ENCODE data around the gene AHRR.

The AHRR gene

GRCh38 chr5:442335-443238 lies 121.1 kb downstream of the AHRR start, which contains the start of gene EXOC3:
Gene EXOC3 (plus strand): TSS chr5:443176. CDS start chr5:446206, 3,030 bp downstream.
- DNase-seq (ENCODE audit: low read depth in 2 of 2), result peak; percentile 74

GRCh38 chr5:443239-444151 lies 122.0 kb downstream of the AHRR start:
- no peak for DNase-seq (ENCODE audit: low read depth in 2 of 2)

- DNase-seq (ENCODE audit: low read depth in 2 of 2), result no peak
These were observed 122.7 kb downstream of the AHRR start for GRCh38 chr5:444226-444625.

GRCh38 chr5:445591-445990 lies 124.1 kb downstream of the AHRR start:
- DNase-seq (ENCODE audit: low read depth in 2 of 2), result no peak

- no peak for DNase-seq (ENCODE audit: low read depth in 2 of 2)
These were observed 124.8 kb downstream of the AHRR start for GRCh38 chr5:446066-446882.

GRCh38 chr5:446883-447263 lies 125.4 kb downstream of the AHRR start:
- no peak for DNase-seq (ENCODE audit: low read depth in 2 of 2)

- no peak for DNase-seq (ENCODE audit: low read depth in 2 of 2)
These were observed 126.0 kb downstream of the AHRR start for GRCh38 chr5:447501-447900.

- no peak for DNase-seq (ENCODE audit: low read depth in 2 of 2)
These were observed 126.7 kb downstream of the AHRR start for GRCh38 chr5:448061-448765.

GRCh38 chr5:448766-449090 lies 127.2 kb downstream of the AHRR start:
- DNase-seq (ENCODE audit: low read depth in 2 of 2), result no peak

GRCh38 chr5:449151-449550 lies 127.6 kb downstream of the AHRR start:
- DNase-seq (ENCODE audit: low read depth in 2 of 2), result no peak

- DNase-seq (ENCODE audit: low read depth in 2 of 2), result no peak
These were observed 130.3 kb downstream of the AHRR start for GRCh38 chr5:451587-452458.

GRCh38 chr5:452978-453710 lies 131.6 kb downstream of the AHRR start:
- DNase-seq (ENCODE audit: low read depth in 2 of 2), result no peak

GRCh38 chr5:453725-454481 lies 132.4 kb downstream of the AHRR start:
- no peak for DNase-seq (ENCODE audit: low read depth in 2 of 2)

GRCh38 chr5:454936-455335 lies 133.4 kb downstream of the AHRR start:
- DNase-seq (ENCODE audit: low read depth in 2 of 2), result no peak

GRCh38 chr5:455806-456205 lies 134.3 kb downstream of the AHRR start:
- DNase-seq (ENCODE audit: low read depth in 2 of 2), result no peak

- DNase-seq (ENCODE audit: low read depth in 2 of 2), result no peak
These were observed 135.1 kb downstream of the AHRR start for GRCh38 chr5:456351-457194.

- DNase-seq (ENCODE audit: low read depth in 2 of 2), result no peak
These were observed 135.9 kb downstream of the AHRR start for GRCh38 chr5:457195-457961.
